ENCODE measurements around the gene CCDC6. TPM values are rescaled to one million over a fixed set of nuclear protein-coding genes. Genes with fewer than 3 reads are reported as not detected.
"Not testable (repeated sequence)": the region's sequence is repeated elsewhere in the genome, so short reads cannot be mapped to it uniquely, and the experiment has no call there.

The CCDC6 gene
- polyA plus RNA-seq, 3 donors, result 37.7 to 42.9 (median 42.1) TPM

- no peak for DNase-seq
Measured at GRCh38 chr10:59885430-59886134, 20.8 kb downstream of the CCDC6 start.

GRCh38 chr10:59884893-59885292, 21.5 kb downstream of the CCDC6 start:
- not testable (repeated sequence) for DNase-seq

GRCh38 chr10:59881640-59882039, 24.7 kb downstream of the CCDC6 start:
- DNase-seq, result no peak

- no peak for DNase-seq
Measured at GRCh38 chr10:59880971-59881510, 25.3 kb downstream of the CCDC6 start.

- no peak for DNase-seq
Measured at GRCh38 chr10:59880019-59880717, 26.2 kb downstream of the CCDC6 start.

GRCh38 chr10:59879363-59879913, 26.9 kb downstream of the CCDC6 start:
- no peak for DNase-seq

- DNase-seq, result no peak
Measured at GRCh38 chr10:59878915-59879314, 27.4 kb downstream of the CCDC6 start.

GRCh38 chr10:59878289-59878688, 28.1 kb downstream of the CCDC6 start:
- no peak for DNase-seq

- DNase-seq, result no peak
Measured at GRCh38 chr10:59877191-59877671, 29.1 kb downstream of the CCDC6 start.

GRCh38 chr10:59876695-59877094, 29.7 kb downstream of the CCDC6 start:
- no peak for DNase-seq

GRCh38 chr10:59876208-59876607, 30.1 kb downstream of the CCDC6 start:
- DNase-seq, result not testable (repeated sequence)

GRCh38 chr10:59873896-59874295, 32.5 kb downstream of the CCDC6 start:
- DNase-seq, result no peak

GRCh38 chr10:59872892-59873463, 33.4 kb downstream of the CCDC6 start:
- no peak for DNase-seq

- no peak for DNase-seq
Measured at GRCh38 chr10:59870152-59870551, 36.2 kb downstream of the CCDC6 start.

- no peak for DNase-seq
Measured at GRCh38 chr10:59869594-59869940, 36.8 kb downstream of the CCDC6 start.

GRCh38 chr10:59868696-59869593, 37.4 kb downstream of the CCDC6 start:
- DNase-seq, result no peak

- no peak for DNase-seq
Measured at GRCh38 chr10:59867590-59867989, 38.8 kb downstream of the CCDC6 start.

GRCh38 chr10:59865101-59865500, 41.3 kb downstream of the CCDC6 start:
- no peak for DNase-seq

- no peak for DNase-seq
Measured at GRCh38 chr10:59864141-59864962, 42.0 kb downstream of the CCDC6 start.

- no peak for DNase-seq
Measured at GRCh38 chr10:59859570-59859969, 46.8 kb downstream of the CCDC6 start.

GRCh38 chr10:59857921-59858320, 48.4 kb downstream of the CCDC6 start:
- no peak for DNase-seq
